HG03457 (cell line): ENCODE results near the gene CIB4.

ENCODE experiments used
- ATAC-seq: cut with Tn5 transposase; IDR thresholded peaks from one replicate; pipeline ENCODE4 v1.9.1; 2021; ENCODE audit warnings: moderate number of reproducible peaks; ENCODE audit not compliant: unreplicated experiment

CIB4 gene

GRCh38 chr2:26623541-26624495 lies 17.3 kb downstream of the CIB4 start:
- ATAC-seq: no peak

DNA sequence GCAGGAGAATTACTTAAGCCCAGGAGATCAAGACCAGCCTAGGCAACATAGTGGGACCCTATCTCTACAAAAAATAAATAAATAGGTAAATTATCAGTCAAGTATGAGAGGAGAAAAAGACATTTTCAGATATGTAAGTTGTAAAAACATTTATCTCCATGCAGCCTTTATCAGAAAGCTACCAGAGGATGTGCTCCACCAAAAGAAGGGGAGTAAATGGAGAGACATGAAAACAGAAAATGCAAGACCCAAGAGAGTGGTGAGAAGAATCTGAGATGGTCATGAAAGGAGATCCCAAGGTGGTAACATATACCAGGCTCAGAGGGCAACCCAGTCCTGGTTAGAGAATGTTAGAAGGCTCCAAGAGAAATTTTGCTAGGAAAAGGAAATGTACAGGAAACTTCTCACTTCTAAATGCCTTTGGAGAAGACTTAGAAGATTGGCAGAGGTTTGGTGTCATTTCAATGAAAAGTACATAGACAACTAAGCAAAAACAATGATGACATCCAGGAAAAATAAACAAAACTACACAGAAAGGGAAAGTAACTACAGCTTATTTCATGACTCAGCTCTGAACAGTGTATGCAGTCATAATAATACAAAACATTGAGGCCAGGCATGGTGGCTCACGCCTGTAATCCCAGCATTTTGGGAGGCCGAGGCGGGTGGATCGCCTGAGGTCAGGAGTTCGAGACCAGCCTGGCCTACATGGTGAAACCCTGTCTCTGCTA lies 19.5 kb downstream of the CIB4 start:
- ATAC-seq: no peak

DNA sequence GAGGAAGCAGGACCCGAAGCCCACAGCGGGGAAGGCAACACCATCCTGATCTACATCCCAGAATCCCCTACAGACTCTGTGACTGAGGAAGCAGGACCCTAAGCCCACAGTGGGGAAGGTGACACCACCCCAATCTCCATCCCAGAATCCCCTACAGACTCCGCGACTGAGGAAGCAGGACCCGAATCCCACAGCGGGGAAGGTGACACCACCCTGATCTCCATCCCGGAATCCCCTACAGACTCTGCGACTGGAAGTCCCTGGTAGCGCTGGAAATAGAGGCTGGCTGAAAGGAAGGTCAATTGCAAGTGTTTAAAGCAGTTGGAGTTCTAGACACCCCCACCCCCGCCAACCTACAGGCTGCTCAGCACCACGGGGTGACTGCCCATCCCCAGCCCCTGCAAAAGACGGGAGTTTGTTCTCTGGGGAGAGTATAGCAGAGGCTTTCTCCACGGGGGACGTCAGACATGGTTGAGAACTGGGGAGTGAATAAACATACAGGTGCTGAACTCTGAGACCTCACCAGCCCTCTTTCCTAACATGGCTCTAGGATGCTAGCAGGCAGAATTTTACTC lies 21.0 kb downstream of the CIB4 start:
- ATAC-seq: no peak

DNA sequence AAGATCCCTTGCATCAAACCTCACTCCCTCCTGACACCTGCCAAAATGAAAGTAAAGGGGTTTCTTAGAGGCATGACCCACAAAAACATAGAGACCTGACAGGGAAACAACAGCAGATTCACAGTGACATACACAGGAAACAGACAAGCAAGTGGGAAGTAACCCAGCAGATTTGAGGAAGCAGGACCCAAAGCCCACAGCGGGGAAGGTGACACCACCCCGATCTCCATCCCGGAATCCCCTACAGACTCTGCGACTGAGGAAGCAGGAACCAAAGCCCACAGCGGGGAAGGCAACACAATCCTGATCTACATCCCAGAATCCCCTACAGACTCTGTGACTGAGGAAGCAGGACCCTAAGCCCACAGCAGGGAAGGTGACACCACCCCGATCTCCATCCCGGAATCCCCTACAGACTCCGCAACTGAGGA lies 21.6 kb downstream of the CIB4 start:
- ATAC-seq: no peak

GRCh38 chr2:26619096-26619495 lies 22.1 kb downstream of the CIB4 start:
- ATAC-seq: no peak

GRCh38 chr2:26618611-26619010 lies 22.6 kb downstream of the CIB4 start:
- ATAC-seq: no peak

GRCh38 chr2:26617588-26618083 lies 23.5 kb downstream of the CIB4 start:
- ATAC-seq: no peak

GRCh38 chr2:26616706-26617587 lies 24.2 kb downstream of the CIB4 start:
- no peak for ATAC-seq

GRCh38 chr2:26615860-26616705 lies 25.1 kb downstream of the CIB4 start:
- ATAC-seq: no peak

DNA sequence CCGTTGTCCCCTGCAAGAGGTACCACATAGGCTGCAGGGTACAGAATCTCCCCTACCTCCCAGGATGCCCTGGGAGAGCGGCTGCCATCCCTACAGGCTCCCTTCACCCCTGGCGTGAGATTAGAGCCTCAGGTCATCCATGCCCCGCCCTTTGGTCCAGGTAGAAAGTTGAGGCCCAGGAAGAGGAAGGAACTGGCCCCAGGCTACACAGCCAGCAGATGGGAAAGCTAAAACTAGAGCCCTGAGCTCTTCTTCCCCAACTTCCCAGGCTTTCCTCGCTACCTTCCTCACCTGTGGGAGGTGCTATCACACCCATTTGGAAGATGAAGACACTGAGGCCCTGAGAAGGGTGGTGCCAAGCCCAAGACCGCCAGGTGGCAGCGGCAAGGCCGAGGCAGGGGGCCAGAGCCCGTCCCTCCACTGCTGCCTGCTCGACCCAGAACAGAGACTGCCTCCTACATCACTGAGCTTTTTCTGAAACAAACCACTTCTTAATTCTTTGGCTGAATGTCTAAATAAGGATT lies 25.8 kb downstream of the CIB4 start:
- ATAC-seq: no peak

DNA sequence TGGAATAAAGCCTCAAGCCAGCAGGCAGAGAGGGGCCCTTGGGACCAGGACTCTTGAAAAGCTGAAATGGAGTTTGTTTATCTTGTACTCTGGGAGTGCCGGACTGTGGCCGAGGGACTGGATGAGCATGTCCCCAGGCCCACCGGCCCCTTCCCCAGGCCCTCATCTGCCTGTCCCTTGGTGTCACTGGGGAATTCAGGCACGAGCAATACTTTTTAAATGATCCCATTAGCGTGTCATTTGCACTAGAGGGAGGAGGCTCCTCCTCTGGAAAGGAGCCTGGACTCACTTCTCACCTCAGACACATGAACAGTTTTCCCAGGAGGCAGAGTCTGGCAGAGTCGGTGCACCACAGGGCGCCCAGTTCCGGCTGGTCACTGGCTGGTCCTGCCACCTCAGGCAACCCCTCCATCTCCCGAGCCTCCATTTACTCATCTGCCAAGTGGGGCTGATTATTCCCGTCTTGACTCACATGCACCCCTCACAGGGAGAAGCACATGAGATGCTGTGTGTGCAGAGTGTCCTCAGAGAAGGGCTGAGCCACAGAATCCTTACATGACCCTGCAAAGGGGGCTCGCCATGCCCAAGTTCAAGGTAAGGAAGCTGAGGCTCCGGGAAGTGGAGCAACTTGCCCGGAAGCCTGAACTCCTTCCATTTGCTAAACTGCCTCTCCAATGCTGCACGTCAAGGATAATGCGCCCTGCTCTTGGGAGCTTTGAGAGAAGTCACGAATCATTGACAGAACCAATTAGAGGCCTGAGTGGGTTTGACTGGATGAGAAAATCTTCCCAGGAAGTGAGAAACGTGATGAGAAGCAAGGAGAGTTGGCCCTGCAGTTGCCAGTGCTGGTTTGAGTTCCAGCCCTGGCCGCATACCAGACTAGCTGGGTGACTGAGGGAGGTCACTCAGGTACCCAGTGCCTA lies 26.7 kb downstream of the CIB4 start:
- no peak for ATAC-seq

GRCh38 chr2:26613241-26614215 lies 27.6 kb downstream of the CIB4 start:
- ATAC-seq: no peak

DNA sequence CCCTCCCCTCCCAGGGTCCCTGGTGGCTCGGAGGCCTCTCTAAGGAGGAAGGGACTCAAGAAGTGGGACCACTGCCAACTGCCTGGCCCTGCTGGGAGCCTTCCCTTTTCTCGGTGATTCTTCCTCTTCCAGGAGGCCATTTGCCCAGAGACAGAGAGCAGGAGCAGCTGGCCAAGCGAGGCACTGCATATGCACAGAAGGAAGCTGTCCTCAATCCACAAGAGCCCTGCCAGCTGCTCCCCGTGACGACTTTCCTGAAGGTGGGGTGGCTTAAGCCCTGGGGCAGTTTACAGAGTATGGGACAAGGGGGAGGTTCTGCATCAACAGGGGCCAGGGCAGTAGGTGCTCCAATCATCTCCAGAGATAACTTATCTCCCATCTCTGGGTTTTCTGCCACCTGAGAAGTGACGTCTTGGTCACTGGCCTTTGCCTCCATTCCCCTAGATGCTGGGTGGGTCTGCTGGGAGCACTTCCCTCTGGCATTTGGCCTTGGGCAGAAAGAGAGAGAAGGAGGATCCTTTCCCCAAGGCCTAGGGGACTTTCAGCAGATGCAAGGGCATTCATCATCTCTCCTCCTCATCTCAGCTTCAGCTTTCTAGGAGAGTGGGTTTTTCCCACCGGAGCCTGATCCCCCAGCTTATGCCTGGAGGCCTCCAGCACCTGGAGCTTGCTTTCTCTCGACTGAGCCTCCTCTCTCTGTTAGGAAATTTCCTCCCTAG lies 28.5 kb downstream of the CIB4 start:
- no peak for ATAC-seq

- no peak for ATAC-seq
Observed at GRCh38 chr2:26612034-26612433, 29.1 kb downstream of the CIB4 start.

GRCh38 chr2:26610504-26611335 lies 30.4 kb downstream of the CIB4 start:
- no peak for ATAC-seq

DNA sequence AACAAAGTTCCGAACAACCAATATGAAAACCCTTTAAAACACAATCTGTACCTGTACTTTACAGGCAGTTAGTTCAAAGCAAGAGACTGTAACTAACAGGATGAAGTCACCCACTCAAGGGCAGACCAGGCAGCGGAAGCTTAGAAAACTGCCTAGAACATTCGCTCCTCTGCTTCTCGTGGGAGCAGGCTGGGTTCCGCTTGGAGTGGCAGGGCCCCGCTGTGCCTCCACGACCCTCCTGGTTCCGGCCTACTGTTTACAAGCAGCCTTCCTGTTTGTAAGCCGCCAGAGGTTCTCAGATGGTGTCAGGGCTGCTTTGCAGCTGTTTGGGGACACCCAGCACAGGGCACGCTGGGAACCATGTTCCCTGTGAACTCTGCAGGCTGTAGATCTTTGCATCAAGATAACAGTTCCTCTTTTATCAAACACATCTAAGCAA lies 31.3 kb downstream of the CIB4 start:
- ATAC-seq: no peak
